ENCODE data around the gene IL1B. TPM values are rescaled to one million over a fixed set of nuclear protein-coding genes. Genes with fewer than 3 reads are reported as not detected.

IL1B gene
- total RNA-seq, 1 donor from 2014 or later, result 2.5 TPM

DNA sequence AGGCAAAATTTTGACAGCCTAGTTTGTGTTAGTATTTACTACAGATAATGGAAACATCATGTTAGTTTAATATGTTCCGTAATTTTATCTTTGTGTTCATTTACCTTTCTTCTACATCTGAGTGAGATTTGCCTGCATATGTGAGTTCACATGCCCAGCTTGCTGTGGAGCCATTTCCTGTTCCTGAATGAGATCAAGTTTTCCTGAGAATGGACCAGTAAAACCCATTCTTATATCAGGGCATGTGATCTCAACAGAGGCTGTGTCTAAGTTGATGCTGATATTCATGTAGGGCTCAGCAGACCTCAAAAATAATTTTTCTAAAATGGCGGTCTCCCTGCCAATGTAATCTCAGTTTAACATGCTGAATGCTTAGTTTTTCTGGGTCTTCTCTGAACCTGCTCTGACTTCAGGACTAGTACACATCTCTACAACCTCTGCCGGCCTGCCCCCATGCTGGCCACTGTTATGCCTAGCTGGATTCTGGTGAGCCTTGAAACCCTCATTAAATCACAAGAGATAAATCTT lies 53.3 kb downstream of the IL1B start:
- TF ChIP-seq, protein P1, sequence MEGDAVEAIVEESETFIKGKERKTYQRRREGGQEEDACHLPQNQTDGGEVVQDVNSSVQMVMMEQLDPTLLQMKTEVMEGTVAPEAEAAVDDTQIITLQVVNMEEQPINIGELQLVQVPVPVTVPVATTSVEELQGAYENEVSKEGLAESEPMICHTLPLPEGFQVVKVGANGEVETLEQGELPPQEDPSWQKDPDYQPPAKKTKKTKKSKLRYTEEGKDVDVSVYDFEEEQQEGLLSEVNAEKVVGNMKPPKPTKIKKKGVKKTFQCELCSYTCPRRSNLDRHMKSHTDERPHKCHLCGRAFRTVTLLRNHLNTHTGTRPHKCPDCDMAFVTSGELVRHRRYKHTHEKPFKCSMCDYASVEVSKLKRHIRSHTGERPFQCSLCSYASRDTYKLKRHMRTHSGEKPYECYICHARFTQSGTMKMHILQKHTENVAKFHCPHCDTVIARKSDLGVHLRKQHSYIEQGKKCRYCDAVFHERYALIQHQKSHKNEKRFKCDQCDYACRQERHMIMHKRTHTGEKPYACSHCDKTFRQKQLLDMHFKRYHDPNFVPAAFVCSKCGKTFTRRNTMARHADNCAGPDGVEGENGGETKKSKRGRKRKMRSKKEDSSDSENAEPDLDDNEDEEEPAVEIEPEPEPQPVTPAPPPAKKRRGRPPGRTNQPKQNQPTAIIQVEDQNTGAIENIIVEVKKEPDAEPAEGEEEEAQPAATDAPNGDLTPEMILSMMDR (IDR thresholded peaks at IDR 0.05), result no peak
- TF ChIP-seq POLR2AphosphoS5 (IDR thresholded peaks at IDR 0.05; ENCODE audit: insufficient read depth in 1 of 2, low read depth in 1 of 2) (no peak), POLR2A (IDR thresholded peaks at IDR 0.05) (no peak)
- Histone ChIP-seq H3K9me3 (no peaks in the 10 kb centered on the region), H3K4me3 (no peak overlapping the region), H3K27me3 (no peaks in the 10 kb centered on the region), H3K4me1 (no peaks in the 10 kb centered on the region), H3K36me3 (no peaks in the 10 kb centered on the region), H3K27ac (no peak overlapping the region)
- intact Hi-C loops (cut with DNase I), result no loop called here
- DNase-seq (ENCODE audit: extremely low spot score in 2 of 2), result no peak

DNA sequence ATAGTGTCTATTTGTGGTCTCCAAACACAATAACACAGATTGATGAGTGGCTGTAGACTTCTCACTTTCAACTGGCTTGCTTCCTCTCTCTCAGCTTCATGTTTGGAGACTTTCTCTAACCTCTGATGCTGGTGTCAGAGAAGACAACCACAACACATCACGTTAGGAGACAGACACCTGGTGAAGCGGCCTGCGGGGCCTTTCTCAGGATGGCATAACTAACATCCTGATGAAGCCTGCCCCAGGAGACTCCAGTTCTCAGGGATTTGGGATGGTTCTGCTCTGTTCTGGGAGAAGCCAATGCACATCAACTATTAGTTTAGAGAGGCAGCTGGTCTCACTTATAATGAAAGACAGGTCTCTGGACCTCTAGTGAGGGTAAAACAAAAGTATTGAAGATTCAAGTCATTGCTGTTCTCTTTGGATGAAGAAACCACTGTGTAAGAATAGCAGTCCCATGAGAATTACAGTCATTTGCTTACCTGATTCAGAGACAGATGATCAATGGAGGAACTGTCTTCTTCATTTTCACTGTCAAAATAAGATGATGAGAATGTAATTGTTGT lies 54.3 kb downstream of the IL1B start:
- DNase-seq (ENCODE audit: extremely low spot score in 2 of 2), result no peak
- TF ChIP-seq, protein P1 (IDR thresholded peaks at IDR 0.05), result no peak
- TF ChIP-seq POLR2A (IDR thresholded peaks at IDR 0.05), result no peak
- no peaks in the 10 kb centered on the region for H3K4me1 ChIP-seq

More for the DNA sequence above, 54.3 kb downstream of the IL1B start:
- H3K27me3 ChIP-seq, result no peaks in the 10 kb centered on the region
- no peaks in the 10 kb centered on the region for H3K36me3 ChIP-seq
- H3K9me3 ChIP-seq, result no peaks in the 10 kb centered on the region
- intact Hi-C loops (cut with DNase I), result no loop called here
- H3K4me3 ChIP-seq, result no peak overlapping the region
- H3K27ac ChIP-seq, result no peak overlapping the region

Other genes starting within 250 kb of the IL1B start
- 36.6 TPM for gene SLC20A1, start 190.8 kb downstream of the IL1B start, total RNA-seq
- gene NT5DC4, start 115.8 kb downstream of the IL1B start, total RNA-seq, result not detected
- gene CKAP2L, start 72.2 kb downstream of the IL1B start, total RNA-seq, result 1.2 TPM
- 0.98 TPM for gene IL1A, start 52.3 kb downstream of the IL1B start, total RNA-seq
- not detected for gene IL37, start 74.4 kb upstream of the IL1B start, total RNA-seq
- gene IL36G, start 141.2 kb upstream of the IL1B start, total RNA-seq, result not detected
- 2.7 TPM for gene IL36A, start 168.7 kb upstream of the IL1B start, total RNA-seq
- not detected for gene IL36B, start 216.1 kb upstream of the IL1B start, total RNA-seq
- gene IL36RN, start 222.4 kb upstream of the IL1B start, total RNA-seq, result 0.25 TPM
- not detected for gene IL1F10, start 231.2 kb upstream of the IL1B start, total RNA-seq